GM19023 (cell line): ENCODE results near the gene CIBAR2.
"Not testable (repeated sequence)": the region's sequence is repeated elsewhere in the genome, so short reads cannot be mapped to it uniquely, and the experiment has no call there.

ENCODE experiments used
- ATAC-seq: cut with Tn5 transposase; IDR thresholded peaks from one replicate; pipeline ENCODE4 v1.9.1; 2021; ENCODE audit warnings: mild to moderate bottlenecking, moderate library complexity; ENCODE audit not compliant: unreplicated experiment

The CIBAR2 gene

GRCh38 chr16:85128079-85128837, 16.0 kb upstream of the CIBAR2 start:
- no peak for ATAC-seq

- ATAC-seq: no peak
Measured at GRCh38 chr16:85127379-85127723, 15.1 kb upstream of the CIBAR2 start.

GRCh38 chr16:85126705-85127378, 14.6 kb upstream of the CIBAR2 start:
- no peak for ATAC-seq

GRCh38 chr16:85126394-85126704, 14.1 kb upstream of the CIBAR2 start:
- ATAC-seq: no peak

GRCh38 chr16:85125570-85126393, 13.5 kb upstream of the CIBAR2 start:
- ATAC-seq: no peak

- ATAC-seq: no peak
Measured at GRCh38 chr16:85124636-85125346, 12.5 kb upstream of the CIBAR2 start.

GRCh38 chr16:85123891-85124635, 11.8 kb upstream of the CIBAR2 start:
- no peak for ATAC-seq

- ATAC-seq: not testable (repeated sequence)
Measured at GRCh38 chr16:85123441-85123840, 11.2 kb upstream of the CIBAR2 start.

- no peak for ATAC-seq
Measured at GRCh38 chr16:85120006-85120340, 7.7 kb upstream of the CIBAR2 start.

GRCh38 chr16:85117418-85117817, 5.1 kb upstream of the CIBAR2 start:
- ATAC-seq: no peak

- ATAC-seq: peak; percentile 70
Measured at GRCh38 chr16:85114909-85115567, 2.8 kb upstream of the CIBAR2 start.

GRCh38 chr16:85113913-85114312, 1.6 kb upstream of the CIBAR2 start:
- ATAC-seq: no peak

GRCh38 chr16:85113168-85113733, 979 bp upstream of the CIBAR2 start:
- no peak for ATAC-seq

GRCh38 chr16:85111184-85111583, 1.1 kb downstream of the CIBAR2 start:
- ATAC-seq: no peak

GRCh38 chr16:85110105-85110504, 2.2 kb downstream of the CIBAR2 start:
- no peak for ATAC-seq

GRCh38 chr16:85107532-85107931, 4.7 kb downstream of the CIBAR2 start:
- no peak for ATAC-seq

- no peak for ATAC-seq
Measured at GRCh38 chr16:85107083-85107482, 5.2 kb downstream of the CIBAR2 start.

GRCh38 chr16:85105475-85105874, 6.8 kb downstream of the CIBAR2 start:
- ATAC-seq: no peak

- ATAC-seq: no peak
Measured at GRCh38 chr16:85104821-85105391, 7.4 kb downstream of the CIBAR2 start.
